ENCODE measurements around the gene MMS19.

DNA sequence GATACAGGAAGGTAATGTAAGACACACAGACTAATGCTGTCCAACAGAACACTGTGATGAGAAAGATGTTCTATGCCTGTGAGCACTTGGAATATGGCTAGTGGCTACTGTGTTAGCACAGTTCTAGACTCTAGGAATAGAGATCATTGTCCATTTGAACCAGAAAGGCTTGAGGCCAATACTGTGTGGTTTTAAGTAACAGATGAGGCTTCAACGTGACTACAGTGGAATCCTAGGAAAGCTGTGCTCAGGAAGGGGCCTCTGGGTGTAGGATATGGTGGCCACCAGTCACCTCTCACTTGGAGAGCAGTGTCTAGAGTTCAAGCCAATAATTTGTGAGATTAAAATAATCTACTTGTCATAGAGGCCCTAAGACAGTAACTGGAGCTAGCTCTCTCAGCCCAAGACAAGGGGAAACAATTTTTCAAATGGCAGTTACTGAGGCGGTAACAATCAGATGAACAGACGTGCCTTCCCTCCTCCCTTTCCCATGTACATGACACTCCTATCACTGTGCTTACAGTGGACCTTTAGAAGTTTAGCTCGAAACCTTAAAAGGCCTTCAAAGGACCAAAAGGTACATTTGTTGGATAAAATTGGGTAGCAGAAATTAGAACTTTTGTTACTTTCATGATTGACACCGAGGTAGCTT, 42.1 kb downstream of the MMS19 start:
- TF ChIP-seq, protein P1, sequence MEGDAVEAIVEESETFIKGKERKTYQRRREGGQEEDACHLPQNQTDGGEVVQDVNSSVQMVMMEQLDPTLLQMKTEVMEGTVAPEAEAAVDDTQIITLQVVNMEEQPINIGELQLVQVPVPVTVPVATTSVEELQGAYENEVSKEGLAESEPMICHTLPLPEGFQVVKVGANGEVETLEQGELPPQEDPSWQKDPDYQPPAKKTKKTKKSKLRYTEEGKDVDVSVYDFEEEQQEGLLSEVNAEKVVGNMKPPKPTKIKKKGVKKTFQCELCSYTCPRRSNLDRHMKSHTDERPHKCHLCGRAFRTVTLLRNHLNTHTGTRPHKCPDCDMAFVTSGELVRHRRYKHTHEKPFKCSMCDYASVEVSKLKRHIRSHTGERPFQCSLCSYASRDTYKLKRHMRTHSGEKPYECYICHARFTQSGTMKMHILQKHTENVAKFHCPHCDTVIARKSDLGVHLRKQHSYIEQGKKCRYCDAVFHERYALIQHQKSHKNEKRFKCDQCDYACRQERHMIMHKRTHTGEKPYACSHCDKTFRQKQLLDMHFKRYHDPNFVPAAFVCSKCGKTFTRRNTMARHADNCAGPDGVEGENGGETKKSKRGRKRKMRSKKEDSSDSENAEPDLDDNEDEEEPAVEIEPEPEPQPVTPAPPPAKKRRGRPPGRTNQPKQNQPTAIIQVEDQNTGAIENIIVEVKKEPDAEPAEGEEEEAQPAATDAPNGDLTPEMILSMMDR (IDR thresholded peaks at IDR 0.05) = no peak
- TF ChIP-seq EP300 (IDR thresholded peaks at IDR 0.05) = no peak
